Stimulated activated CD4-positive, alpha-beta T cell treated with anti-CD3 and anti-CD28 coated beads, Interleukin-1b, Interleukin-23, amount 100 ng/mL, for 48 hours (primary cell): ENCODE data around the gene SGK2.
"Not testable (repeated sequence)": the region's sequence is repeated elsewhere in the genome, so short reads cannot be mapped to it uniquely, and the experiment has no call there.

Experiments
- DNase-seq: peaks from one replicate; pipeline ENCODE4 v3.0.0-alpha.2; 2020

The SGK2 gene

GRCh38 chr20:43564993-43565757 lies 6.3 kb downstream of the SGK2 start:
- no peak for DNase-seq

GRCh38 chr20:43565758-43566104 lies 6.9 kb downstream of the SGK2 start:
- no peak for DNase-seq

GRCh38 chr20:43567477-43567876 lies 8.7 kb downstream of the SGK2 start:
- DNase-seq = no peak

- DNase-seq = no peak
Measured at GRCh38 chr20:43568706-43569105, 9.9 kb downstream of the SGK2 start.

GRCh38 chr20:43569282-43569681 lies 10.5 kb downstream of the SGK2 start:
- DNase-seq = no peak

- DNase-seq = no peak
Measured at GRCh38 chr20:43570496-43570895, 11.7 kb downstream of the SGK2 start.

GRCh38 chr20:43571310-43571709 lies 12.5 kb downstream of the SGK2 start:
- no peak for DNase-seq

GRCh38 chr20:43571771-43572170 lies 12.9 kb downstream of the SGK2 start:
- no peak for DNase-seq

- no peak for DNase-seq
Measured at GRCh38 chr20:43572891-43573290, 14.1 kb downstream of the SGK2 start.

- no peak for DNase-seq
Measured at GRCh38 chr20:43576108-43576507, 17.3 kb downstream of the SGK2 start.

- DNase-seq = no peak
Measured at GRCh38 chr20:43579861-43580793, 21.3 kb downstream of the SGK2 start.

- no peak for DNase-seq
Measured at GRCh38 chr20:43583133-43583864, 24.5 kb downstream of the SGK2 start.

GRCh38 chr20:43583982-43584432 lies 25.2 kb downstream of the SGK2 start:
- no peak for DNase-seq

GRCh38 chr20:43584448-43585136 lies 25.8 kb downstream of the SGK2 start:
- DNase-seq = no peak

GRCh38 chr20:43586641-43587040 lies 27.8 kb downstream of the SGK2 start:
- DNase-seq = no peak

- DNase-seq = not testable (repeated sequence)
Measured at GRCh38 chr20:43588526-43588925, 29.7 kb downstream of the SGK2 start.

- DNase-seq = peak; percentile 7
Measured at GRCh38 chr20:43590036-43590391, 31.2 kb downstream of the SGK2 start.

- peak; percentile 89 for DNase-seq
Measured at GRCh38 chr20:43590392-43591303, 31.8 kb downstream of the SGK2 start, which contains the start of gene IFT52. TSS of gene IFT52 (plus strand) at chr20:43590937. CDS start at chr20:43594699, 3,762 bp downstream.

GRCh38 chr20:43601960-43602359 lies 43.1 kb downstream of the SGK2 start:
- not testable (repeated sequence) for DNase-seq

GRCh38 chr20:43603124-43603523 lies 44.3 kb downstream of the SGK2 start:
- no peak for DNase-seq

GRCh38 chr20:43605715-43606114 lies 46.9 kb downstream of the SGK2 start:
- DNase-seq = no peak
